Measurements from ENCODE around the gene MORC3. TPM values are rescaled to one million over a fixed set of nuclear protein-coding genes. Genes with fewer than 3 reads are reported as not detected.

The MORC3 gene
- total and polyA plus RNA-seq, 8 donors = 8.0 to 95.1 (median 19.8) TPM

DNA sequence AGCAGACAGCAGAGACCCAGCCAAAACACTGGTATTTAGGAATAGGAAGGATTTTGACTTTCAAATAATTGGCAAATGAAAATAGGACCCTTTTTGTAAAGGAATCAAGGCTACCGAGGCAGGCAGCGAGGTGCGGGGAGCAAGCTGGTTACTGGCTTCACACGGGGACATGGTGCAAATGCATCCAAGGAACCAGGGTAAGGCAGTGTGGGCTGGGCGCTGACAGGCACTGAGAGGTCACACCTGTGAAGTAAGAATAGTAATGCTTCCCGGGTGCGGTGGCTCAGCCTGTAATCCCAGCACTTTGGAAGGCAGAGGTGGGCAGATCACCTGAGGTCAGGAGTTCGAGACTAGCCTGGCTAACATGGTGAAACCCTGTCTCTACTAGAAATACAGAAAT is 80.7 kb downstream of the MORC3 start:
- Histone ChIP-seq H3K27ac (no peak overlapping the region), H3K4me3 (no peak overlapping the region), H3K4me1 (no peaks in the 10 kb centered on the region), H3K36me3 (peaks cover 0 to 43% (median 19%) of the 10 kb centered on the region in 4 donors), H3K27me3 (no peaks in the 10 kb centered on the region), H3K9me3 (no peaks in the 10 kb centered on the region)
- DNase-seq = no peak
- 93 to 98% (median 94%) methylated on average over 8 of the region's 8 CpGs for WGBS, 5 donors
- intact Hi-C loops (cut with DNase I; ENCODE audit: low total_unique reads) = no loop called here
- TF ChIP-seq EP300 (IDR thresholded peaks at IDR 0.05) (no peak), POLR2A (IDR thresholded peaks at IDR 0.05) (no peak), POLR2AphosphoS5 (IDR thresholded peaks at IDR 0.05) (no peak)
- TF ChIP-seq, protein P1, sequence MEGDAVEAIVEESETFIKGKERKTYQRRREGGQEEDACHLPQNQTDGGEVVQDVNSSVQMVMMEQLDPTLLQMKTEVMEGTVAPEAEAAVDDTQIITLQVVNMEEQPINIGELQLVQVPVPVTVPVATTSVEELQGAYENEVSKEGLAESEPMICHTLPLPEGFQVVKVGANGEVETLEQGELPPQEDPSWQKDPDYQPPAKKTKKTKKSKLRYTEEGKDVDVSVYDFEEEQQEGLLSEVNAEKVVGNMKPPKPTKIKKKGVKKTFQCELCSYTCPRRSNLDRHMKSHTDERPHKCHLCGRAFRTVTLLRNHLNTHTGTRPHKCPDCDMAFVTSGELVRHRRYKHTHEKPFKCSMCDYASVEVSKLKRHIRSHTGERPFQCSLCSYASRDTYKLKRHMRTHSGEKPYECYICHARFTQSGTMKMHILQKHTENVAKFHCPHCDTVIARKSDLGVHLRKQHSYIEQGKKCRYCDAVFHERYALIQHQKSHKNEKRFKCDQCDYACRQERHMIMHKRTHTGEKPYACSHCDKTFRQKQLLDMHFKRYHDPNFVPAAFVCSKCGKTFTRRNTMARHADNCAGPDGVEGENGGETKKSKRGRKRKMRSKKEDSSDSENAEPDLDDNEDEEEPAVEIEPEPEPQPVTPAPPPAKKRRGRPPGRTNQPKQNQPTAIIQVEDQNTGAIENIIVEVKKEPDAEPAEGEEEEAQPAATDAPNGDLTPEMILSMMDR (IDR thresholded peaks at IDR 0.05) = no peak

GRCh38 chr21:36402339-36402738 is 82.3 kb downstream of the MORC3 start:
- no peaks in the 10 kb centered on the region for H3K27me3 ChIP-seq
- peaks cover 0 to 40% (median 21%) of the 10 kb centered on the region in 4 donors for H3K36me3 ChIP-seq
- no peak for DNase-seq
- WGBS, 5 donors = 33 to 67% (median 48%) methylated on average over 1 of the region's 1 CpG
- TF ChIP-seq EP300 (IDR thresholded peaks at IDR 0.05) = no peak
- TF ChIP-seq, protein P1 (IDR thresholded peaks at IDR 0.05) = no peak
- TF ChIP-seq POLR2A (IDR thresholded peaks at IDR 0.05) = no peak
- TF ChIP-seq POLR2AphosphoS5 (IDR thresholded peaks at IDR 0.05) = no peak
- H3K9me3 ChIP-seq = no peaks in the 10 kb centered on the region
- no peak overlapping the region for H3K4me3 ChIP-seq
- no peak overlapping the region for H3K27ac ChIP-seq
- intact Hi-C loops (cut with DNase I; ENCODE audit: low total_unique reads) = no loop called here
- no peaks in the 10 kb centered on the region for H3K4me1 ChIP-seq

DNA sequence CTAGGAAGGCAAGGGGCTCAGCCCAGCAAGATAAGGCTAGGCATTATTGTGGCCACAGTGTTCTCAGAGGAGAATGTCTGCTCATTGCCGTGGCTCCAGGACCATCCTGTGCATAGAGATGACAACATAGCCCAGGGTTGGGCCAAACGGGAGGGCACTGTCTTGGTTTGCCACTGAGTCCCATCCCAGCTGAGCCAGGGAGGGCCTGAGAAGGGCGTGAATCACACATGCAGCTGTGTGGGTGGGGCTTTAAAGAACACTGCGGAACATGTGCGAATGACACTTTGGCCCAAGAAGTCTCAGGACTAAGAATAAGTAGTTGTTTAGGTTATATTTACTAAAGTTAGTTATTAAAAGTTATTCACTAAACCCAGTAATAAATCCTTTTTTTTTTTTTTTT is 83.7 kb downstream of the MORC3 start:
- TF ChIP-seq POLR2A (IDR thresholded peaks at IDR 0.05) = no peak
- TF ChIP-seq, protein P1 (IDR thresholded peaks at IDR 0.05) = no peak
- TF ChIP-seq EP300 (IDR thresholded peaks at IDR 0.05) = no peak
- TF ChIP-seq POLR2AphosphoS5 (IDR thresholded peaks at IDR 0.05) = no peak
- Histone ChIP-seq H3K4me1 (no peaks in the 10 kb centered on the region), H3K9me3 (no peaks in the 10 kb centered on the region), H3K27me3 (no peaks in the 10 kb centered on the region), H3K27ac (no peak overlapping the region), H3K4me3 (no peak overlapping the region), H3K36me3 (peaks cover 0 to 40% (median 19%) of the 10 kb centered on the region in 4 donors)
- intact Hi-C loops (cut with DNase I; ENCODE audit: low total_unique reads) = no loop called here
- WGBS, 5 donors = 87 to 93% (median 90%) methylated on average over 5 of the region's 5 CpGs
- no peak for DNase-seq

DNA sequence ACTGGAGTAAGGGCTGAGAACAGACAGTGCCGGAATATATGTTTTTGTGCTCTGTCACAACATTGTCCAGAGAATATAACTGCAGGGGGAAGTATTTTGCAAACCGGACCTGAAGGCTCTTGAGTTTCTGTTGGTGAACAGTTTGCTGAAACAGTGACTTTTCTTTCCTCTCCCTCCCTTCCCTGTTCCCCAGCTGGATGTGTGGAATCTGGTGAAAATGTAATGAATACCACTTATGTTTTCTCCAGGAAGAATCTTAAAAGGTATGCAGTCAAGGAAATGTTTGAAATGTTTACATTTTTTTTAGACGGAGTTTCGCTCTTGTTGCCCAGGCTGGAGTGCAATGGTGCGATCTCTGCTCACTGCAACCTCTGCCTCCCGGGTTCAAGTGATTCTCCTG is 88.6 kb downstream of the MORC3 start:
- Histone ChIP-seq H3K27ac (no peak overlapping the region), H3K9me3 (no peaks in the 10 kb centered on the region), H3K36me3 (peaks cover 14 to 31% (median 28%) of the 10 kb centered on the region in 4 donors), H3K4me3 (no peak overlapping the region), H3K27me3 (no peaks in the 10 kb centered on the region), H3K4me1 (no peaks in the 10 kb centered on the region)
- intact Hi-C loops (cut with DNase I; ENCODE audit: low total_unique reads) = no loop called here
- no peak for DNase-seq
- TF ChIP-seq, protein P1 (IDR thresholded peaks at IDR 0.05) = no peak
- WGBS, 5 donors = 82 to 89% (median 87%) methylated on average over 6 of the region's 6 CpGs
